Adrenal gland (tissue), 5 donors: Measurements from ENCODE around the gene FXYD3.

Source experiments
- POLR2A ChIP-seq, 2 donors: fragments of 450-650 bp; IDR thresholded peaks; one replicate each; pipeline ENCODE4 v1.6.1; 2017; ENCODE audit warnings: antibody characterized with exemption in 2 of 2, mild to moderate bottlenecking in 2 of 2, moderate library complexity in 1 of 2
- TF ChIP-seq, protein P1 (sequence below), 6 experiments: fragments of 450-650 bp in 4 of 6; fragments of 200-600 bp in 2 of 6; sonication (generic) in 1 of 6; IDR thresholded peaks; 1 replicate in 5 of 6; 2 replicates in 1 of 6; pipeline versions ENCODE4 v1.5.1 to v1.8.0; 2016 to 2021; ENCODE audit warnings: antibody characterized with exemption in 6 of 6, mild to moderate bottlenecking in 2 of 6, moderate library complexity in 1 of 6
- donor health status: DM: no; HTN: no; CAD: no.

GRCh38 chr19:35124098-35125060 is 8.8 kb downstream of the FXYD3 start:
- TF ChIP-seq, protein P1, sequence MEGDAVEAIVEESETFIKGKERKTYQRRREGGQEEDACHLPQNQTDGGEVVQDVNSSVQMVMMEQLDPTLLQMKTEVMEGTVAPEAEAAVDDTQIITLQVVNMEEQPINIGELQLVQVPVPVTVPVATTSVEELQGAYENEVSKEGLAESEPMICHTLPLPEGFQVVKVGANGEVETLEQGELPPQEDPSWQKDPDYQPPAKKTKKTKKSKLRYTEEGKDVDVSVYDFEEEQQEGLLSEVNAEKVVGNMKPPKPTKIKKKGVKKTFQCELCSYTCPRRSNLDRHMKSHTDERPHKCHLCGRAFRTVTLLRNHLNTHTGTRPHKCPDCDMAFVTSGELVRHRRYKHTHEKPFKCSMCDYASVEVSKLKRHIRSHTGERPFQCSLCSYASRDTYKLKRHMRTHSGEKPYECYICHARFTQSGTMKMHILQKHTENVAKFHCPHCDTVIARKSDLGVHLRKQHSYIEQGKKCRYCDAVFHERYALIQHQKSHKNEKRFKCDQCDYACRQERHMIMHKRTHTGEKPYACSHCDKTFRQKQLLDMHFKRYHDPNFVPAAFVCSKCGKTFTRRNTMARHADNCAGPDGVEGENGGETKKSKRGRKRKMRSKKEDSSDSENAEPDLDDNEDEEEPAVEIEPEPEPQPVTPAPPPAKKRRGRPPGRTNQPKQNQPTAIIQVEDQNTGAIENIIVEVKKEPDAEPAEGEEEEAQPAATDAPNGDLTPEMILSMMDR (IDR thresholded peaks at IDR 0.05): no peak
- TF ChIP-seq POLR2A (IDR thresholded peaks at IDR 0.05): peak; percentile 53 to 57
